SK-N-SH treated with all-trans-retinoic acid at 6 μM for 48 hours (cell line): ENCODE measurements around the gene CATSPERD.

ENCODE experiments used
- ATAC-seq: fragments of 200-7000 bp; cut with Tn5 transposase; 3 replicates; pipeline ENCODE4 v1.9.1; 2020; ENCODE audit warnings: mild to moderate bottlenecking, moderate library complexity
- ARNTL ChIP-seq: fragments of 450-650 bp; formaldehyde crosslinking; IDR thresholded peaks from 2 replicates; pipeline ENCODE4 v1.5.0; 2020; ENCODE audit warnings: low read depth, mild to moderate bottlenecking, moderate library complexity, borderline replicate concordance
- BACH2 ChIP-seq: fragments of 250-450 bp; sonication (Bioruptor Pico); IDR thresholded peaks from 2 replicates; pipeline ENCODE4 v1.9.0; 2021; ENCODE audit warnings: mild to moderate bottlenecking, borderline replicate concordance
- CSDC2 ChIP-seq: fragments of 250-450 bp; sonication (Bioruptor Pico); IDR thresholded peaks from 2 replicates; pipeline ENCODE4 v1.5.0; 2020; ENCODE audit warnings: mild to moderate bottlenecking, moderate library complexity
- CSRNP3 ChIP-seq: fragments of 250-450 bp; sonication (Bioruptor Pico); IDR thresholded peaks from 2 replicates; pipeline ENCODE4 v1.5.1; 2021; ENCODE audit warnings: mild to moderate bottlenecking, moderate library complexity
- ESRRG ChIP-seq: fragments of 250-450 bp; sonication (Bioruptor Pico); IDR thresholded peaks from 2 replicates; pipeline ENCODE4 v1.6.1; 2021; ENCODE audit warnings: mild to moderate bottlenecking
- GLIS3 ChIP-seq: fragments of 250-450 bp; sonication (Bioruptor Pico); IDR thresholded peaks from 2 replicates; pipeline ENCODE4 v1.5.0; 2020; ENCODE audit warnings: mild to moderate bottlenecking, moderate library complexity
- OSR1 ChIP-seq: fragments of 250-450 bp; sonication (Bioruptor Pico); IDR thresholded peaks from 2 replicates; pipeline ENCODE4 v1.8.0; 2022; ENCODE audit warnings: moderate library complexity, mild to moderate bottlenecking, inconsistent platforms
- RARB ChIP-seq: fragments of 250-450 bp; sonication (Bioruptor Pico); IDR thresholded peaks from 2 replicates; pipeline ENCODE4 v1.8.0; 2021; ENCODE audit warnings: mild to moderate bottlenecking, moderate library complexity
- SNAI2 ChIP-seq: fragments of 250-450 bp; sonication (Bioruptor Pico); IDR thresholded peaks from 2 replicates; pipeline ENCODE4 v1.5.0; 2020; ENCODE audit warnings: mild to moderate bottlenecking, moderate library complexity
- TOX ChIP-seq: fragments of 250-450 bp; sonication (Bioruptor Pico); IDR thresholded peaks from 2 replicates; pipeline ENCODE4 v1.8.0; 2021; ENCODE audit warnings: mild to moderate bottlenecking, moderate library complexity, borderline replicate concordance
- TSHZ2 ChIP-seq: fragments of 250-450 bp; sonication (Bioruptor Pico); IDR thresholded peaks from 2 replicates; pipeline ENCODE4 v1.5.0; 2020; ENCODE audit warnings: mild to moderate bottlenecking, moderate library complexity
- ZC3H10 ChIP-seq: fragments of 250-450 bp; sonication (Bioruptor Pico); IDR thresholded peaks from 2 replicates; pipeline ENCODE4 v1.5.1; 2021; ENCODE audit warnings: mild to moderate bottlenecking, moderate library complexity
- ZFP3 ChIP-seq: fragments of 250-450 bp; sonication (Bioruptor Pico); IDR thresholded peaks from 2 replicates; pipeline ENCODE4 v1.5.0; 2020; ENCODE audit warnings: mild to moderate bottlenecking, moderate library complexity
- ZFP30 ChIP-seq: fragments of 450-650 bp; formaldehyde crosslinking; IDR thresholded peaks from 2 replicates; pipeline ENCODE4 v1.5.0; 2022; ENCODE audit warnings: mild to moderate bottlenecking, moderate library complexity
- ZNF565 ChIP-seq: fragments of 450-650 bp; formaldehyde crosslinking; conservative IDR thresholded peaks from 2 replicates; pipeline ENCODE4 v1.5.0; 2020; ENCODE audit warnings: low read depth, mild to moderate bottlenecking, moderate library complexity
- ZNF70 ChIP-seq: fragments of 450-650 bp; formaldehyde crosslinking; IDR thresholded peaks from 2 replicates; pipeline ENCODE4 v1.5.0; 2020; ENCODE audit warnings: mild to moderate bottlenecking, moderate library complexity
- ZNF8 ChIP-seq: fragments of 450-650 bp; formaldehyde crosslinking; IDR thresholded peaks from 2 replicates; pipeline ENCODE4 v1.5.0; 2020; ENCODE audit warnings: mild to moderate bottlenecking, moderate library complexity
- TF ChIP-seq, protein P1 (sequence below): fragments of 250-450 bp; sonication (Bioruptor Pico); IDR thresholded peaks from 2 replicates; pipeline ENCODE4 v1.8.0; 2020; ENCODE audit warnings: mild to moderate bottlenecking, moderate library complexity, borderline replicate concordance
- TF ChIP-seq, protein P2 (sequence below): fragments of 250-450 bp; sonication (Bioruptor Pico); IDR thresholded peaks from 2 replicates; pipeline ENCODE4 v1.8.0; 2021; ENCODE audit warnings: low read depth, mild to moderate bottlenecking, moderate library complexity, borderline replicate concordance

Gene CATSPERD

GRCh38 chr19:5697022-5697889, 23.2 kb upstream of the CATSPERD start:
- no peak for ATAC-seq
- TF ChIP-seq TOX = no peak
- no peak for TF ChIP-seq ZNF70 (CRISPR knock-in tag)
- TF ChIP-seq, protein P1, sequence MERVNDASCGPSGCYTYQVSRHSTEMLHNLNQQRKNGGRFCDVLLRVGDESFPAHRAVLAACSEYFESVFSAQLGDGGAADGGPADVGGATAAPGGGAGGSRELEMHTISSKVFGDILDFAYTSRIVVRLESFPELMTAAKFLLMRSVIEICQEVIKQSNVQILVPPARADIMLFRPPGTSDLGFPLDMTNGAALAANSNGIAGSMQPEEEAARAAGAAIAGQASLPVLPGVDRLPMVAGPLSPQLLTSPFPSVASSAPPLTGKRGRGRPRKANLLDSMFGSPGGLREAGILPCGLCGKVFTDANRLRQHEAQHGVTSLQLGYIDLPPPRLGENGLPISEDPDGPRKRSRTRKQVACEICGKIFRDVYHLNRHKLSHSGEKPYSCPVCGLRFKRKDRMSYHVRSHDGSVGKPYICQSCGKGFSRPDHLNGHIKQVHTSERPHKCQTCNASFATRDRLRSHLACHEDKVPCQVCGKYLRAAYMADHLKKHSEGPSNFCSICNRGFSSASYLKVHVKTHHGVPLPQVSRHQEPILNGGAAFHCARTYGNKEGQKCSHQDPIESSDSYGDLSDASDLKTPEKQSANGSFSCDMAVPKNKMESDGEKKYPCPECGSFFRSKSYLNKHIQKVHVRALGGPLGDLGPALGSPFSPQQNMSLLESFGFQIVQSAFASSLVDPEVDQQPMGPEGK (CRISPR knock-in tag) = 0 out of 2 replicates have a peak, but pooled peaks have one; percentile 25

GRCh38 chr19:5697890-5698634, 22.4 kb upstream of the CATSPERD start:
- peak; percentile 7 for ATAC-seq
- TF ChIP-seq ZNF565 (CRISPR knock-in tag) (no peak), GLIS3 (CRISPR knock-in tag) (no peak), ZFP30 (CRISPR knock-in tag) (no peak), CSRNP3 (CRISPR knock-in tag) (no peak)
- TF ChIP-seq, protein P2, sequence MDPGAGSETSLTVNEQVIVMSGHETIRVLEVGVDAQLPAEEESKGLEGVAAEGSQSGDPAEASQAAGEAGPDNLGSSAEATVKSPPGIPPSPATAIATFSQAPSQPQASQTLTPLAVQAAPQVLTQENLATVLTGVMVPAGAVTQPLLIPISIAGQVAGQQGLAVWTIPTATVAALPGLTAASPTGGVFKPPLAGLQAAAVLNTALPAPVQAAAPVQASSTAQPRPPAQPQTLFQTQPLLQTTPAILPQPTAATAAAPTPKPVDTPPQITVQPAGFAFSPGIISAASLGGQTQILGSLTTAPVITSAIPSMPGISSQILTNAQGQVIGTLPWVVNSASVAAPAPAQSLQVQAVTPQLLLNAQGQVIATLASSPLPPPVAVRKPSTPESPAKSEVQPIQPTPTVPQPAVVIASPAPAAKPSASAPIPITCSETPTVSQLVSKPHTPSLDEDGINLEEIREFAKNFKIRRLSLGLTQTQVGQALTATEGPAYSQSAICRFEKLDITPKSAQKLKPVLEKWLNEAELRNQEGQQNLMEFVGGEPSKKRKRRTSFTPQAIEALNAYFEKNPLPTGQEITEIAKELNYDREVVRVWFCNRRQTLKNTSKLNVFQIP (CRISPR knock-in tag) = no peak
- TF ChIP-seq, protein P1 (CRISPR knock-in tag) = 0 out of 2 replicates have a peak, but pooled peaks have one; percentile 0

- no peak for ATAC-seq
- no peak for TF ChIP-seq OSR1
- TF ChIP-seq, protein P1 (CRISPR knock-in tag) = no peak
- TF ChIP-seq GLIS3 (CRISPR knock-in tag) = no peak
- no peak for TF ChIP-seq ZC3H10 (CRISPR knock-in tag)
- TF ChIP-seq, protein P2 (CRISPR knock-in tag) = no peak
- TF ChIP-seq CSDC2 (CRISPR knock-in tag) = no peak
- no peak for TF ChIP-seq ZNF8 (CRISPR knock-in tag)
- no peak for TF ChIP-seq ARNTL (CRISPR knock-in tag)
- no peak for TF ChIP-seq TSHZ2 (CRISPR knock-in tag)
- no peak for TF ChIP-seq SNAI2
- TF ChIP-seq ZFP3 (CRISPR knock-in tag) = no peak
- TF ChIP-seq RARB = no peak
- no peak for TF ChIP-seq TOX
- no peak for TF ChIP-seq BACH2
- no peak for TF ChIP-seq ESRRG
These were observed 21.6 kb upstream of the CATSPERD start for GRCh38 chr19:5698635-5699422.
